Uterus (tissue), 2 donors: ENCODE results near the gene NTRK3.

Source experiments
- POLR2A ChIP-seq, 2 donors: fragments of 450-650 bp; IDR thresholded peaks; one replicate each; pipeline ENCODE4 v1.6.1; 2016; ENCODE audit warnings: antibody characterized with exemption in 2 of 2, mild to moderate bottlenecking in 1 of 2, moderate library complexity in 1 of 2
- TF ChIP-seq, protein P1 (sequence below), 4 experiments: fragments of 200-600 bp in 2 of 4; fragments of 450-650 bp in 2 of 4; sonication (generic) in 2 of 4; IDR thresholded peaks; one replicate each; pipeline ENCODE4 v1.5.1; 2016 to 2019; ENCODE audit warnings: antibody characterized with exemption in 4 of 4, mild to moderate bottlenecking in 2 of 4, moderate library complexity in 1 of 4

DNA sequence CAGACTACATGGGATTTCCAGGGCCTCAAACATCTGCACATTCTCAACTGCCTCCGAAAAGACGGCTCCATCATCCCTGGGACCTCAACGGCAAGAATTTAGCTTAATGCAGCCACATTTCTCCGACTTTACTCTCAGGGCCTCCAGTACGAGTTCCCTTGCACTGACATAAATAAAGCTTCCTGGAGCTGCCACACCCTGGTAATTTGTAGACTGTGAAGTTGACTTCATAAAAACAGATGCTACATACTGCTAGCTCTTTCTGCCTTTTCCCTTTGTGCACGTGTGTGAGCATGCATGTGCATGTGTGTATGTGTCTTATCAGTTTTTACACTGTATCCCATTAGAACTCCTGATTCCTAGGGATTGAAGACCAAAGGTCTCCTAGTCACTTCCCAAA, 122.7 kb downstream of the NTRK3 start:
- TF ChIP-seq, protein P1, sequence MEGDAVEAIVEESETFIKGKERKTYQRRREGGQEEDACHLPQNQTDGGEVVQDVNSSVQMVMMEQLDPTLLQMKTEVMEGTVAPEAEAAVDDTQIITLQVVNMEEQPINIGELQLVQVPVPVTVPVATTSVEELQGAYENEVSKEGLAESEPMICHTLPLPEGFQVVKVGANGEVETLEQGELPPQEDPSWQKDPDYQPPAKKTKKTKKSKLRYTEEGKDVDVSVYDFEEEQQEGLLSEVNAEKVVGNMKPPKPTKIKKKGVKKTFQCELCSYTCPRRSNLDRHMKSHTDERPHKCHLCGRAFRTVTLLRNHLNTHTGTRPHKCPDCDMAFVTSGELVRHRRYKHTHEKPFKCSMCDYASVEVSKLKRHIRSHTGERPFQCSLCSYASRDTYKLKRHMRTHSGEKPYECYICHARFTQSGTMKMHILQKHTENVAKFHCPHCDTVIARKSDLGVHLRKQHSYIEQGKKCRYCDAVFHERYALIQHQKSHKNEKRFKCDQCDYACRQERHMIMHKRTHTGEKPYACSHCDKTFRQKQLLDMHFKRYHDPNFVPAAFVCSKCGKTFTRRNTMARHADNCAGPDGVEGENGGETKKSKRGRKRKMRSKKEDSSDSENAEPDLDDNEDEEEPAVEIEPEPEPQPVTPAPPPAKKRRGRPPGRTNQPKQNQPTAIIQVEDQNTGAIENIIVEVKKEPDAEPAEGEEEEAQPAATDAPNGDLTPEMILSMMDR (IDR thresholded peaks at IDR 0.05): no peak
- TF ChIP-seq POLR2A (IDR thresholded peaks at IDR 0.05): no peak
